HFFc6 (cell line): ENCODE results near the gene PTPRN2. TPM values are rescaled to one million over a fixed set of nuclear protein-coding genes. Genes with fewer than 3 reads are reported as not detected.

Experiments
- DNase-seq: peaks from one replicate; pipeline ENCODE4 v3.0.0-alpha.2; 2018
- H3K27ac Mint-ChIP-seq: 2 replicates; pipeline ENCODE4 v1.8.0; 2020; ENCODE audit warnings: mild to moderate bottlenecking, mixed read lengths
- H3K27me3 Mint-ChIP-seq: 2 replicates; pipeline ENCODE4 v1.8.0; 2021; ENCODE audit warnings: mild to moderate bottlenecking, moderate library complexity, mixed read lengths; ENCODE audit not compliant: insufficient read depth
- H3K36me3 Mint-ChIP-seq: 2 replicates; pipeline ENCODE4 v1.8.0; 2021; ENCODE audit warnings: low read depth, mixed read lengths
- H3K4me1 Mint-ChIP-seq: 2 replicates; pipeline ENCODE4 v1.8.0; 2020; ENCODE audit warnings: low read depth, mixed read lengths
- H3K4me3 Mint-ChIP-seq: 2 replicates; pipeline ENCODE4 v1.8.0; 2020; ENCODE audit warnings: mild to moderate bottlenecking, moderate library complexity, mixed read lengths
- H3K9me3 Mint-ChIP-seq: 2 replicates; pipeline ENCODE4 v1.8.0; 2020; ENCODE audit warnings: mild to moderate bottlenecking, mixed read lengths
- CTCF ChIP-seq: fragments of 200-600 bp; sonication (generic); IDR thresholded peaks from 2 replicates; pipeline ENCODE4 v1.5.0; 2021; ENCODE audit warnings: antibody characterized with exemption, mild to moderate bottlenecking
- total RNA-seq, 6 experiments: library from RNA; stranded (reverse); fragmentation: NEBNext Ultra II Directional; extraction: Animal tissue kit (Norgen Biotek cat#: 25700); gene quantifications; 2 replicates in 1 of 6; 3 replicates in 5 of 6; pipeline ENCODE4 v1.2.3, GENCODE V29; 2021

The PTPRN2 gene
- total RNA-seq, 6 experiments from 2014 or later, result 0.05 to 0.27 (median 0.23) TPM

GRCh38 chr7:158056761-158057160 lies 530.9 kb downstream of the PTPRN2 start:
- DNase-seq, result no peak
- no peak for TF ChIP-seq CTCF

GRCh38 chr7:158055726-158056510 lies 531.7 kb downstream of the PTPRN2 start:
- no peak for TF ChIP-seq CTCF

More at GRCh38 chr7:158056761-158057160, 530.9 kb downstream of the PTPRN2 start:
- H3K27me3 Mint-ChIP-seq, result no peaks in the 10 kb centered on the region; the same call in 1 of the 2 replicates
- peaks cover 8% of the 10 kb centered on the region for H3K36me3 Mint-ChIP-seq
- H3K9me3 Mint-ChIP-seq, result peaks cover 35% of the 10 kb centered on the region
- no peaks in the 10 kb centered on the region for H3K4me1 Mint-ChIP-seq
- H3K4me3 Mint-ChIP-seq, result no peak overlapping the region
- no peak overlapping the region for H3K27ac Mint-ChIP-seq

GRCh38 chr7:158054611-158055010 lies 533.0 kb downstream of the PTPRN2 start:
- Mint-ChIP-seq H3K27ac (no peak overlapping the region), H3K9me3 (peaks cover 35% of the 10 kb centered on the region), H3K27me3 (no peaks in the 10 kb centered on the region; the same call in 1 of the 2 replicates), H3K36me3 (peaks cover 8% of the 10 kb centered on the region; the same call in 1 of the 2 replicates), H3K4me3 (no peak overlapping the region), H3K4me1 (no peaks in the 10 kb centered on the region)
- TF ChIP-seq CTCF, result no peak
- DNase-seq, result no peak

More at GRCh38 chr7:158055726-158056510, 531.7 kb downstream of the PTPRN2 start:
- DNase-seq, result no peak
- H3K27me3 Mint-ChIP-seq, result no peaks in the 10 kb centered on the region; the same call in 1 of the 2 replicates
- H3K4me3 Mint-ChIP-seq, result no peak overlapping the region
- H3K36me3 Mint-ChIP-seq, result peaks cover 8% of the 10 kb centered on the region
- H3K4me1 Mint-ChIP-seq, result no peaks in the 10 kb centered on the region
- H3K9me3 Mint-ChIP-seq, result peaks cover 35% of the 10 kb centered on the region
- H3K27ac Mint-ChIP-seq, result no peak overlapping the region

- Mint-ChIP-seq H3K4me3 (no peak overlapping the region), H3K9me3 (peaks cover 35% of the 10 kb centered on the region)
These were observed 533.5 kb downstream of the PTPRN2 start for GRCh38 chr7:158054081-158054480.

More at GRCh38 chr7:158054081-158054480, 533.5 kb downstream of the PTPRN2 start:
- TF ChIP-seq CTCF, result no peak
- Mint-ChIP-seq H3K4me1 (no peaks in the 10 kb centered on the region), H3K27ac (no peak overlapping the region), H3K27me3 (no peaks in the 10 kb centered on the region; the same call in 1 of the 2 replicates), H3K36me3 (peaks cover 8% of the 10 kb centered on the region; the same call in 1 of the 2 replicates)
- DNase-seq, result no peak
